Astrocyte of the spinal cord (primary cell): Measurements from ENCODE around the gene INO80E.
A peak's percentile ranks its signal among the peaks of the same experiment; 100 is the strongest.
"Not testable (repeated sequence)": the region's sequence is repeated elsewhere in the genome, so short reads cannot be mapped to it uniquely, and the experiment has no call there.

Experiments used
- DNase-seq: peaks from one replicate; pipeline ENCODE4 v3.0.0; 2011; ENCODE audit warnings: low read depth, low spot score
- H3K4me3 ChIP-seq: 2 replicates; pipeline ENCODE4 v1.5.1; 2011; ENCODE audit warnings: low read depth, mild to moderate bottlenecking, low read length, moderate library complexity
- in situ Hi-C: cut with HindIII; loops from 2 replicates; pipeline ENCODE4 v1.10.0; 2017; ENCODE audit warnings: low sequenced_read_pairs
- TF ChIP-seq, protein P1 (sequence below): IDR thresholded peaks from 2 replicates; pipeline ENCODE4 v1.5.1; 2012; ENCODE audit warnings: low read depth, mild to moderate bottlenecking, low read length, inconsistent platforms

INO80E gene, protein sequence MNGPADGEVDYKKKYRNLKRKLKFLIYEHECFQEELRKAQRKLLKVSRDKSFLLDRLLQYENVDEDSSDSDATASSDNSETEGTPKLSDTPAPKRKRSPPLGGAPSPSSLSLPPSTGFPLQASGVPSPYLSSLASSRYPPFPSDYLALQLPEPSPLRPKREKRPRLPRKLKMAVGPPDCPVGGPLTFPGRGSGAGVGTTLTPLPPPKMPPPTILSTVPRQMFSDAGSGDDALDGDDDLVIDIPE

DNA sequence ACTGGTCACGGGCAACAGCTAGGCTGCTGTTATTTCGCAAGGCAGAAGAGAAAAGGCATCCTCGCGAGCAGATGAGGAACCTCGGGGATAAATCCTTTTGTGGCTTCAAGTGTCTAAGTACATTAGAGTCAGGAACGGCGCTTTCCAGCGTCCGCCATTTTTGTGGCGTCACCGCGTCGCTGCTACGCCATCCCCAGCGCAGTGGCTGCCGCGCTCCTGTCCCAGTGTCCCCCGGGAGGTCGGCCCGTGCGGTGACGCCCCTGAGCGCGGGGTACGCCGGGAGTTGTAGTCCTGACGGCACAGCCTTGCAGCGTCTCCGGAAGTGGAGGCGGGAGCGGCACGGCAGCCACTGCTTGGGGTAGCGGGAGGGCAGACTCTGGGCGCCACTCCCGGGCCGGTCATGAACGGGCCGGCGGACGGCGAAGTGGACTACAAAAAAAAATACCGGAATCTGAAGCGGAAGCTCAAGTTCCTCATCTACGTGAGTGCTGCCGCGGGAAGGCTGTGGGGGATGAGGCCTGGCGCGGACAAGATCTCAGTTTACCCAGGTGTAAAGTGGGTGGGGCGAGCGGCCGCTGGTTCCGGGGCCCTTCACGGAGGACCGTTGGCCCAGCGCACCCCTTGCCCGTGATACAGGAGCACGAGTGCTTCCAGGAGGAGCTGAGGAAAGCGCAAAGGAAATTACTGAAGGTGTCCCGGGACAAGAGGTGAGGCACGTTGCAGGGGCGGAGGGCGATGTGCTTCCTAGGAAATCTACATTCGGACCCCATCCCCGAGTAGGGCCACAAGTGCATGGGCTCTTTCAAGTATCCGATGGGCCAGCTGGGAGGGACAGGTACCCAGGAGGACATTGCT lies at the start of gene INO80E:
TSS of gene INO80E (plus strand) at position 331 of the 855 bp plus-strand sequence. CDS start at position 401, 70 bp downstream.
- TF ChIP-seq, protein P1, sequence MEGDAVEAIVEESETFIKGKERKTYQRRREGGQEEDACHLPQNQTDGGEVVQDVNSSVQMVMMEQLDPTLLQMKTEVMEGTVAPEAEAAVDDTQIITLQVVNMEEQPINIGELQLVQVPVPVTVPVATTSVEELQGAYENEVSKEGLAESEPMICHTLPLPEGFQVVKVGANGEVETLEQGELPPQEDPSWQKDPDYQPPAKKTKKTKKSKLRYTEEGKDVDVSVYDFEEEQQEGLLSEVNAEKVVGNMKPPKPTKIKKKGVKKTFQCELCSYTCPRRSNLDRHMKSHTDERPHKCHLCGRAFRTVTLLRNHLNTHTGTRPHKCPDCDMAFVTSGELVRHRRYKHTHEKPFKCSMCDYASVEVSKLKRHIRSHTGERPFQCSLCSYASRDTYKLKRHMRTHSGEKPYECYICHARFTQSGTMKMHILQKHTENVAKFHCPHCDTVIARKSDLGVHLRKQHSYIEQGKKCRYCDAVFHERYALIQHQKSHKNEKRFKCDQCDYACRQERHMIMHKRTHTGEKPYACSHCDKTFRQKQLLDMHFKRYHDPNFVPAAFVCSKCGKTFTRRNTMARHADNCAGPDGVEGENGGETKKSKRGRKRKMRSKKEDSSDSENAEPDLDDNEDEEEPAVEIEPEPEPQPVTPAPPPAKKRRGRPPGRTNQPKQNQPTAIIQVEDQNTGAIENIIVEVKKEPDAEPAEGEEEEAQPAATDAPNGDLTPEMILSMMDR = no peak
- H3K4me3 ChIP-seq = peak within 1 kb of the TSS; percentile 72
- peak; percentile 96 for DNase-seq
- in situ Hi-C loops = no loop called here

DNA sequence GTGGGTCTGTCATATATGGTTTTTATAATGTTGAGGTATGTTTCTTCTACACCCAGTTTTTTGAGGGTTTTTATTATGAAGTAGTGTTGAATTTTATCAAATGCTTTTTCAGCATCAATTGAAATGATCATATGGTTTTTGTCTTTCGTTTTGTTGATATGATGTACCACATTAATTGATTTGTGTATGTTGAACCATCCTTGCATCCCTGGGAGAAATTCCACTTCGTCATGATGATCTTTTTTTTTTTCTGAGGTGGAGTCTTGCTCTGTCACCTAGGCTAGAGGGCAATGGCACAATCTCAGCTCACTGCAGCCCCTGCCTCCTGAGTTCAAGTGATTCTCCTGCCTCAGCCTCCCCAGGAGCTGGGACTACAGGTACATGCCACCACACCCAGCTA lies 48.1 kb upstream of the INO80E start:
- TF ChIP-seq, protein P1 = no peak
- no peak overlapping the region for H3K4me3 ChIP-seq
- in situ Hi-C loops = no loop called here
- DNase-seq = no peak

DNA sequence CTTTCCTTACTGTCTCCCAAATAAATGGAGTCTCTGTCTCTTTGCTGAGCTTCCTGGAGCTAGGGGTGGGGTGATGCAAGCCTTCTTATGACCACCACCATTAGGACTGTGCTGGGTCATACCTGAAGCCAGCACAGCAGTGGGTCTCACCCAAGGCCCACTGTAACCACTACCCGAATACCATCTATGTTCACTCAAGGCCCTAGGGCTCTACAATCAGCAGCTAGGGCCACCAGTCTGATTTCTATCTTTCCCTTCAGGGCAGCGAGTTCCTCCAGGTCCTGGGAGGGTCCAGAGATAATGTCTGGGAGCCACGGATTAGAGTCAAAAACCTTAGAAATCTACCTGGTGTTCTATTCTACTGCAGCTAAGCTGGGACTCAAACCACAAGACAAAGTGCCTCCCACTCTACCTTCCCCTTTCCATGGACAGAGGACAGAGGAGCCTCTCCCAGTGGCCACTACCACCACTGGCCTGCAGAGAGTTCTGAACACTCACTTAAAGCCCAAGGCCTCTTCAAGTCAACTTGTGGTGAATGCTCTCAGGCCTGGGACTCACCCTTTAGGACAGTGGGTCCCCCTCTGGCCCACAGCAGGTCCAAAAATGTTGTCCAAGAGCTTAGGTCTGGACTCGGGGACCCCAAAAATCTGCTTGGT lies 45.1 kb upstream of the INO80E start:
- TF ChIP-seq, protein P1 = no peak
- no peak for DNase-seq
- in situ Hi-C loops = no loop called here
- H3K4me3 ChIP-seq = no peak overlapping the region

DNA sequence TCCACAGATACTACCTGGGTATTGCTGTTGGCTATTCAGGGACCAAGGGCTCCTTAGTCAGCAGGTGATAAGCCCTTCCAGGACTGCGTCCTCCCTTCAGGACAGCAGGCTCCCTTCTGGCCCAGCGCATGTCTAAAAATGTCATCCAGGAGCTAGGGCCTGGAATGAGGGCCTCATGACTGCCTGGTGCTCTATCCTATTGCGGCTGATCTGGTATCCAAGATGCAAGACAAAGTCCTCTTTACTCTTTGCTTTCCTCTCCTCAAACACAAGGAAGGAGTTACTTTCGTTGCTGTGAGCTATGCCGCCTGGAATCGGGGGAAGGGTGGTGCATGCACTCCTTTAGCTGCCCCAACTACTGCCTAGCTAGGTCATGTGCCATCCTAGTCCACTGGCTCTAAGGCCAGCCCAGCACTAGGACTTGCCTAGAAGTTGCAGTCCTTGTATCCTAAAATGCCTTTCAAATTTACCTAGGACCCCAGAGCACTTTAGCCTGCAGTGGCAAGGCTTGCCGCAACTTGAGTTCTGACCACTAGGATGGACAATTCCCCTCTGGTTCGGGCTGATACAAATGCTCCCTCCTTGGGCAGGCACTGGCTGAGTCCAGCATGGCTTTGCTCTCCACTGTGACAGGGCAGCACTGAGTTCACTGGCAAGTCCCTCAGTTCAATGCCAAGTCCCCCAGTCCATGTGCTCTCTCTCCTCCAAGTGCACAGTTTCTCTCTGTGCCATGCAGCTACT lies 44.2 kb upstream of the INO80E start:
- in situ Hi-C loops = no loop called here
- no peak overlapping the region for H3K4me3 ChIP-seq
- no peak for DNase-seq
- TF ChIP-seq, protein P1 = no peak

DNA sequence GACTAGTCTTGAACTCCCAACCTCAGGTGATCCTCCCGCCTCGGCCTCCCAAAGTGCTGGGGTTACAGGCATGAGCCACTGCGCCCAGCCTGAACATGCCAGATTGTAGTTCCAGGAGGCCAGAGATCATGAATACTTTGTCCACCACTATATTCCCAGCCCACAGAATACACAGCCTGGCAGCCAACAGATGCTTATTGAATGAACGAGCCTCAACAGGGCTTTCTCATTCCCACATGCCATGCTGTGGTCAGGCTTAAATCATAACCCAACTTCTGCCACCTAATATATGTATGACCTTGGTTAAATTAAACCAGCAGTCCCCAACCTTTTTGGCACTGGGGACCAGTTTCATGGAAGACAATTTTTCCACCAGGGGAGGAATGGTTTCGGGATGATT lies 37.3 kb upstream of the INO80E start:
- TF ChIP-seq, protein P1 = no peak
- H3K4me3 ChIP-seq = no peak overlapping the region
- in situ Hi-C loops = no loop called here

DNA sequence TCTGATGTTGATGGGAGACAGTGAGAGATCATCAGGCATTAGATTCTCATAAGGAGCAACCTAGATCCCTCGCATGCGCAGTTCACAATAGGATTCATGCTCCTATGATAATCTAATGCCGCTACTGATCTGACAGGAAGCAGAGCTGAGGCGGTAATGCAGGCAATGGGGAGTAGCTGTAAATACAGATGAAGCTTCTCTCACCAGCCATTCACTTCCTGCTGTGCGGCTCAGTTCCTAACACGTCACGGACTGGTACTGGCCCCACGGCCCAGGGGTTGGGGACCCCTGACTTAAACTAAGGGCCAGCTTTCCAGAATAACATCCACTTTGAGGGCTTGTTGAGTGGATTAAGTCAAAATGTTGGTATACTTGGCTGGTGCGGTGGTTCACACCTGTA lies 36.7 kb upstream of the INO80E start:
- in situ Hi-C loops = no loop called here
- H3K4me3 ChIP-seq = no peak overlapping the region
- no peak for DNase-seq
- TF ChIP-seq, protein P1 = no peak

More for the DNA sequence above, 37.3 kb upstream of the INO80E start:
- DNase-seq = no peak

DNA sequence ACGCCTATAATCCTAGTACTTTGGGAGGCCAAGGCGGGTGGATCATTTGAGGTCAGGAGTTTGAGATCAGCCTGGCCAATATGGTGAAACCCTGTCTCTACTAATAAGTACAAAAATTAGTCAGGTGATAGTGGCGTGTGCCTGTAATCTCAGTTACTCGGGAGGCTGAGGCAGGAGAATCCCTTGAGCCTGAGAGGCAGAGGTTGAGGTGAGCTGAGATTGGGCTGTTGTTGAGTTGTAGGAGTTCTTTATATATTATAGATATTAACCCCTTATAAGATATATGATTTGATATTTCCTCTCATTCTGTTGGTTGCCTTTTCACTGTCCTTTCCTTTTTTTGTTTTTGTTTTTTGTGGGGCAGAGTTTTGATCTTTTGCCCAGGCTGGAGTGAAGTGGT lies 36.2 kb upstream of the INO80E start:
- DNase-seq, in situ Hi-C loops, H3K4me3 ChIP-seq: not testable (repeated sequence)
